Sigmoid colon (tissue), 4 donors: ENCODE data around the gene PPIP5K2.

ENCODE experiments used
- CTCF ChIP-seq, 4 experiments: fragments of 450-650 bp in 3 of 4; fragments of 200-600 bp in 1 of 4; IDR thresholded peaks; one replicate each; pipeline ENCODE4 v1.5.1; 2016 to 2019; ENCODE audit warnings: antibody characterized with exemption in 4 of 4, mild to moderate bottlenecking in 3 of 4, moderate library complexity in 2 of 4
- EP300 ChIP-seq, 4 donors: sonication (generic); formaldehyde crosslinking; IDR thresholded peaks; one replicate each; pipeline ENCODE4 v1.6.1; 2017; ENCODE audit warnings: antibody characterized with exemption in 4 of 4
- POLR2A ChIP-seq, 2 donors: fragments of 450-650 bp; IDR thresholded peaks; one replicate each; pipeline ENCODE4 v1.6.1; 2016; ENCODE audit warnings: antibody characterized with exemption in 2 of 2, mild to moderate bottlenecking in 2 of 2, moderate library complexity in 2 of 2
- POLR2AphosphoS5 ChIP-seq, 4 donors: sonication (generic); formaldehyde crosslinking; IDR thresholded peaks; one replicate each; pipeline ENCODE4 v1.6.1; 2017; ENCODE audit warnings: antibody characterized with exemption in 4 of 4

- no peak for TF ChIP-seq CTCF (IDR thresholded peaks at IDR 0.05)
- no peak for TF ChIP-seq POLR2AphosphoS5 (IDR thresholded peaks at IDR 0.05)
- no peak for TF ChIP-seq POLR2A (IDR thresholded peaks at IDR 0.05)
- TF ChIP-seq EP300 (IDR thresholded peaks at IDR 0.05), result no peak
These were observed 44.7 kb upstream of the PPIP5K2 start for GRCh38 chr5:103075442-103075841.
